KMS-11 (cell line): ENCODE data around the gene RADX.

Experiments
- H2AFZ ChIP-seq: fragments of 200-600 bp; sonication (generic); 2 replicates; pipeline ENCODE4 v1.6.1; 2016; ENCODE audit warnings: antibody characterized with exemption, mixed run types, low read depth
- H3K27ac ChIP-seq: fragments of 200-600 bp; sonication (generic); 2 replicates; pipeline ENCODE4 v1.6.1; 2016; ENCODE audit warnings: mild to moderate bottlenecking, mixed run types
- H3K27me3 ChIP-seq: fragments of 200-600 bp; sonication (generic); 2 replicates; pipeline ENCODE4 v1.6.1; 2017; ENCODE audit warnings: mild to moderate bottlenecking, low read depth, mixed run types, moderate library complexity; ENCODE audit not compliant: insufficient read depth
- H3K36me3 ChIP-seq: fragments of 200-600 bp; sonication (generic); 2 replicates; pipeline ENCODE4 v1.6.1; 2017; ENCODE audit warnings: mild to moderate bottlenecking, mixed run types; ENCODE audit not compliant: insufficient read depth
- H3K4me1 ChIP-seq: fragments of 200-600 bp; sonication (generic); 2 replicates; pipeline ENCODE4 v1.6.1; 2016; ENCODE audit warnings: mild to moderate bottlenecking, low read depth, mixed run types; ENCODE audit not compliant: poor library complexity, severe bottlenecking
- H3K4me2 ChIP-seq: fragments of 200-600 bp; sonication (generic); 2 replicates; pipeline ENCODE4 v1.7.0; 2016; ENCODE audit warnings: mild to moderate bottlenecking, mixed run types
- H3K4me3 ChIP-seq: fragments of 200-600 bp; sonication (generic); IDR thresholded peaks from 2 replicates; pipeline ENCODE4 v1.6.1; 2017; ENCODE audit warnings: low read depth, low read length, mixed read lengths; ENCODE audit not compliant: insufficient read depth
- H3K79me2 ChIP-seq: fragments of 200-600 bp; sonication (generic); 2 replicates; pipeline ENCODE4 v1.6.1; 2016; ENCODE audit warnings: low read depth, mixed run types; ENCODE audit not compliant: insufficient read depth
- H3K9ac ChIP-seq: fragments of 200-600 bp; sonication (generic); 2 replicates; pipeline ENCODE4 v1.6.1; 2016; ENCODE audit warnings: mild to moderate bottlenecking, mixed run types
- H4K20me1 ChIP-seq: fragments of 200-600 bp; sonication (generic); 2 replicates; pipeline ENCODE4 v1.6.1; 2016; ENCODE audit warnings: mild to moderate bottlenecking, mixed run types; ENCODE audit not compliant: insufficient read depth
- TF ChIP-seq, protein P1 (sequence below): fragments of 200-600 bp; sonication (generic); conservative IDR thresholded peaks from 2 replicates; pipeline ENCODE4 v1.6.1; 2017; ENCODE audit warnings: low read depth, mild to moderate bottlenecking, antibody characterized with exemption, low read length, moderate library complexity, mixed read lengths

Gene RADX

DNA sequence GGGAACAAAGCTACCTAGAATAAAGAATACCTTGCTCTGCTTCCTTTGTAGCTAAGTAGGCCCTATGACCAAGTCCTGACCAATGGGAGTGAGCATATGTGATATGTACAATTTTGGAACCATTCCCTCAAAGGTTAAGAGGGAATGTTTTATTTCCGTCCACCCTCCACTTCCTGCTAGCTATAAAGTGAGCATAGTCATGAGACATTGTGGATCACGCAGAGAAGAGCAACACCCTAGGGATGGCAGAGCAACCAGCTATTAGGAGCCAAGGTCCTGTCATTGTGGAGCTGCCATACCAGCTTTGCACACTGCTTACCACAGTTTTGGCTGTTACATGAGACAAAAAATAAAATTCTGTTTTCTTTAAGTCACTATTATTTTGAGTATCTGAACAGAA is 68.9 kb downstream of the RADX start:
- Histone ChIP-seq H3K4me3 (no peak overlapping the region), H3K9ac (no peak overlapping the region), H3K4me2 (no peak overlapping the region), H4K20me1 (no peaks in the 10 kb centered on the region), H3K4me1 (no peaks in the 10 kb centered on the region), H2AFZ (no peak overlapping the region), H3K27me3 (no peaks in the 10 kb centered on the region), H3K27ac (no peak overlapping the region), H3K36me3 (no peaks in the 10 kb centered on the region), H3K79me2 (no peaks in the 10 kb centered on the region)
- TF ChIP-seq, protein P1, sequence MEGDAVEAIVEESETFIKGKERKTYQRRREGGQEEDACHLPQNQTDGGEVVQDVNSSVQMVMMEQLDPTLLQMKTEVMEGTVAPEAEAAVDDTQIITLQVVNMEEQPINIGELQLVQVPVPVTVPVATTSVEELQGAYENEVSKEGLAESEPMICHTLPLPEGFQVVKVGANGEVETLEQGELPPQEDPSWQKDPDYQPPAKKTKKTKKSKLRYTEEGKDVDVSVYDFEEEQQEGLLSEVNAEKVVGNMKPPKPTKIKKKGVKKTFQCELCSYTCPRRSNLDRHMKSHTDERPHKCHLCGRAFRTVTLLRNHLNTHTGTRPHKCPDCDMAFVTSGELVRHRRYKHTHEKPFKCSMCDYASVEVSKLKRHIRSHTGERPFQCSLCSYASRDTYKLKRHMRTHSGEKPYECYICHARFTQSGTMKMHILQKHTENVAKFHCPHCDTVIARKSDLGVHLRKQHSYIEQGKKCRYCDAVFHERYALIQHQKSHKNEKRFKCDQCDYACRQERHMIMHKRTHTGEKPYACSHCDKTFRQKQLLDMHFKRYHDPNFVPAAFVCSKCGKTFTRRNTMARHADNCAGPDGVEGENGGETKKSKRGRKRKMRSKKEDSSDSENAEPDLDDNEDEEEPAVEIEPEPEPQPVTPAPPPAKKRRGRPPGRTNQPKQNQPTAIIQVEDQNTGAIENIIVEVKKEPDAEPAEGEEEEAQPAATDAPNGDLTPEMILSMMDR, result no peak

DNA sequence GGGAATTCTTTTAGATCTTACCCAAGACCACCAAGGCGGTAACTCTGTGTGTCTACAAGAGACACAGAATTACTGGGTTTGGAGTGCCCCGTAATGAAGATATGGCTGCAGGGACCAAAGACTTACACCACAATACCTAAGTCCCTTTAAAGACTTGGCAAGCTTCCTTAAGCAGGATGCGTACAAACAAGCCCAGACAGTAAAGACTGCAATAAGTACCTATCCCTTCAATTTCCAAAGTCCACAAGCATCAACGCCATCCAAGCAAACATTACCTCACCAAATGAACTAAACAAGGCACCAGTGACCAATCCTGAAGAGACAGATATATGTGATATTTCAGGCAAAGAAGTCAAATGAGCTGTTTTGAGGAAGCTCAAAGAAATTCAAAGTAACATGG is 72.4 kb downstream of the RADX start:
- TF ChIP-seq, protein P1, result no peak
- Histone ChIP-seq H3K27me3 (no peaks in the 10 kb centered on the region), H3K4me2 (no peak overlapping the region), H3K79me2 (no peaks in the 10 kb centered on the region), H3K27ac (no peak overlapping the region), H3K4me3 (no peak overlapping the region), H3K9ac (no peak overlapping the region), H3K36me3 (no peaks in the 10 kb centered on the region), H2AFZ (no peak overlapping the region), H4K20me1 (no peaks in the 10 kb centered on the region), H3K4me1 (no peaks in the 10 kb centered on the region)

DNA sequence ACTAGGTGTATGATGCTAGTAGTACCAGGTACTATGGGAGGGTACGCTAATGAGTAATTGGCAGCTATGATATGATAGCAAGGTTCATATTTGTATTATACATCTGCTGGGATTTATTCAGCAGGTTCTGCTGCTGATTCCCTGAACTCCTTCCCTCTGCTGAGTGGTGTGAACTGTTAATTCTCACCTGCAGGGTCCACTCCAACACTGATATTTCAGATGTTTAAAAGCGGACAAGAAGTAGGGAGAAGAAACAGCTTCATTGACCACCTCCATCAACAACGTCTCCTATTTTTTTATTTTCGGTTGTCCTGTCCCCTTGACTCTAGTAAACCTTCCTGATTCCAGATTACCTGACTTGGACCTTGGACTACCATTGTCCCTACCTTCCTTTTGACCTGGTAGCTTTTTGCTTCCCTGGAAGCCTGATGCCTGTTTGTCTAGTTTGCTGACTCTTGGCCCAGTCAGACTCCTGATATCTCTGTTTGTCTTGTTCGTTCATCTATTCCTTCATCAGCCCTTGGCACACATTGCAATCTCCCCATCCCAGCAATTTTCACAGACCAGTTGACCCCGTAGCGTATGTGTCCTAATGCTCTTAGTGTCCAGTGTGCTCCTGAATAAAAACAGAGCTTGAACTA is 80.8 kb downstream of the RADX start:
- no peak overlapping the region for H3K9ac ChIP-seq
- no peaks in the 10 kb centered on the region for H3K36me3 ChIP-seq
- H3K79me2 ChIP-seq, result no peaks in the 10 kb centered on the region
- no peaks in the 10 kb centered on the region for H4K20me1 ChIP-seq
- TF ChIP-seq, protein P1, result no peak
- H3K27me3 ChIP-seq, result no peaks in the 10 kb centered on the region
- no peak overlapping the region for H3K27ac ChIP-seq
- no peak overlapping the region for H2AFZ ChIP-seq
- H3K4me1 ChIP-seq, result no peaks in the 10 kb centered on the region
- H3K4me3 ChIP-seq, result no peak overlapping the region
- no peak overlapping the region for H3K4me2 ChIP-seq

DNA sequence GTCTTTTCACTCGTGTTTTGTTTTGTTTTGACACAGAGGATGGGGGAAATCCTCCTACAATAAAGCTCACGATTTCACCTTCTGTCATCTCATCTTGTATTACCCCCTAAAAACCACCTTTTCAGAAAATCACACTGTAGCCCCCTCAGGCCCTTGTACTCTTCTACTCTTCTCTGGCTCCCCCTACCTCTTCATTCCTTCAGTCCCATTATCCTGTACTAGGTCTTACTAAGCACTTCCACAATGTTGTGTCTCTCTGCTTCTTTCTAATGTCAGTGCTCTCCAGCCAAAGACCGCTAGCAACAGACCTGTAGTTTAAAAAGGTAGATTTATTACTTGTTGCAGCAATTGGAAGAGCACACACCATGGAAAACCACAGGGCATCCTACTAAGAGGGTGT is 84.7 kb downstream of the RADX start:
- Histone ChIP-seq H3K4me2 (no peak overlapping the region), H3K4me1 (no peaks in the 10 kb centered on the region), H3K27me3 (no peaks in the 10 kb centered on the region), H4K20me1 (no peaks in the 10 kb centered on the region), H3K36me3 (no peaks in the 10 kb centered on the region), H3K9ac (no peak overlapping the region), H3K27ac (no peak overlapping the region), H3K79me2 (no peaks in the 10 kb centered on the region), H2AFZ (no peak overlapping the region), H3K4me3 (no peak overlapping the region)
- TF ChIP-seq, protein P1, result no peak
